Thoracic aorta (tissue), 2 donors: ENCODE data around the gene FRMD1. TPM values are rescaled to one million over a fixed set of nuclear protein-coding genes. Genes with fewer than 3 reads are reported as not detected.

Experiments
- ATAC-seq: fragments of 150-250 bp; one replicate; pipeline ENCODE4 v1.8.0; 2017; ENCODE audit warnings: low read depth; ENCODE audit not compliant: insufficient number of reproducible peaks, low FRiP score
- DNase-seq: peaks from one replicate; pipeline ENCODE4 v3.0.0-alpha.2; 2020; ENCODE audit warnings: low spot score
- H3K27ac ChIP-seq, 2 donors: fragments of 200-600 bp; sonication (generic); 1 replicate in 1 of 2; 2 replicates in 1 of 2; pipeline ENCODE4 v1.5.1; 2016; ENCODE audit warnings: mild to moderate bottlenecking in 2 of 2, moderate library complexity in 2 of 2
- H3K27me3 ChIP-seq: fragments of 200-600 bp; sonication (generic); replicated peaks from 2 replicates; pipeline ENCODE4 v1.6.0; 2016; ENCODE audit warnings: mild to moderate bottlenecking; ENCODE audit not compliant: insufficient read depth
- H3K36me3 ChIP-seq: fragments of 200-600 bp; sonication (generic); one replicate; pipeline ENCODE4 v1.5.1; 2016
- H3K4me1 ChIP-seq, 2 donors: fragments of 200-600 bp; sonication (generic); 1 replicate in 1 of 2; 2 replicates in 1 of 2; pipeline versions ENCODE4 v1.5.1 to v1.6.0; 2016; ENCODE audit warnings: low read depth in 2 of 2, mild to moderate bottlenecking in 1 of 2; ENCODE audit not compliant: control insufficient read depth in 1 of 2
- H3K4me3 ChIP-seq: fragments of 200-600 bp; sonication (generic); 2 replicates; pipeline ENCODE4 v1.5.1; 2016; ENCODE audit warnings: mild to moderate bottlenecking
- H3K9me3 ChIP-seq: fragments of 200-600 bp; sonication (generic); 2 replicates; pipeline ENCODE4 v1.5.1; 2016
- CTCF ChIP-seq: fragments of 200-600 bp; sonication (generic); IDR thresholded peaks from one replicate; pipeline ENCODE4 v1.5.1; 2019; ENCODE audit warnings: antibody characterized with exemption
- total RNA-seq, 2 donors: library from RNA; depleted of rRNA; stranded (reverse); fragments of >200 nt; gene quantifications; one replicate each; pipeline versions ENCODE4 v1.1.0 to v1.2.3, GENCODE V29; 2016

FRMD1 gene
- total RNA-seq, 2 donors from 2014 or later = not detected

- H3K27me3 ChIP-seq = no peaks in the 10 kb centered on the region
- no peak for TF ChIP-seq CTCF
- no peaks in the 10 kb centered on the region for H3K9me3 ChIP-seq
- H3K4me1 ChIP-seq = no peaks in the 10 kb centered on the region
- DNase-seq = no peak
- H3K36me3 ChIP-seq = no peaks in the 10 kb centered on the region
- no peak overlapping the region for H3K27ac ChIP-seq
- ATAC-seq = no peak
- H3K4me3 ChIP-seq = no peak overlapping the region
Measured at GRCh38 chr6:168026925-168027324, 52.1 kb downstream of the FRMD1 start.

GRCh38 chr6:168025831-168026710 lies 52.9 kb downstream of the FRMD1 start:
- Histone ChIP-seq H3K27me3 (no peaks in the 10 kb centered on the region), H3K9me3 (no peaks in the 10 kb centered on the region), H3K4me3 (no peak overlapping the region), H3K36me3 (no peaks in the 10 kb centered on the region), H3K27ac (no peak overlapping the region), H3K4me1 (no peaks in the 10 kb centered on the region)
- TF ChIP-seq CTCF = no peak
- DNase-seq (no peak), ATAC-seq (no peak)

GRCh38 chr6:168024951-168025510 lies 54.0 kb downstream of the FRMD1 start:
- no peaks in the 10 kb centered on the region for H3K27me3 ChIP-seq
- H3K4me3 ChIP-seq = no peak overlapping the region
- no peak for ATAC-seq
- no peaks in the 10 kb centered on the region for H3K9me3 ChIP-seq
- H3K36me3 ChIP-seq = no peaks in the 10 kb centered on the region
- H3K27ac ChIP-seq = no peak overlapping the region
- DNase-seq = no peak
- H3K4me1 ChIP-seq = no peaks in the 10 kb centered on the region
- TF ChIP-seq CTCF = no peak

- Histone ChIP-seq H3K27ac (no peak overlapping the region), H3K4me1 (no peaks in the 10 kb centered on the region), H3K36me3 (no peaks in the 10 kb centered on the region), H3K9me3 (no peaks in the 10 kb centered on the region), H3K4me3 (no peak overlapping the region), H3K27me3 (no peaks in the 10 kb centered on the region)
- no peak for TF ChIP-seq CTCF
- no peak for DNase-seq
- ATAC-seq = no peak
Measured at GRCh38 chr6:168022488-168023321, 56.3 kb downstream of the FRMD1 start.

GRCh38 chr6:168021581-168021980 lies 57.4 kb downstream of the FRMD1 start:
- no peak for TF ChIP-seq CTCF
- Histone ChIP-seq H3K4me3 (no peak overlapping the region), H3K36me3 (no peaks in the 10 kb centered on the region), H3K4me1 (no peaks in the 10 kb centered on the region), H3K9me3 (no peaks in the 10 kb centered on the region), H3K27me3 (no peaks in the 10 kb centered on the region), H3K27ac (no peak overlapping the region)
- ATAC-seq (no peak), DNase-seq (no peak)
